ENCODE data around the gene GABRR2.

GABRR2 gene

GRCh38 chr6:89275900-89276299 is 39.2 kb downstream of the GABRR2 start:
- no peaks in the 10 kb centered on the region for H3F3A ChIP-seq (ENCODE audit: insufficient read depth)
- H3K9me2 ChIP-seq (replicated peaks; ENCODE audit: insufficient read depth, low read length) = no peaks in the 10 kb centered on the region
- no peaks in the 10 kb centered on the region for H4K20me1 ChIP-seq (ENCODE audit: low read depth, low read length)
- no peak overlapping the region for H3K4me2 ChIP-seq (ENCODE audit: low read depth, low read length, poor library complexity, severe bottlenecking)
- no peak overlapping the region for H3K4me3 ChIP-seq (ENCODE audit: insufficient read depth, low read length, poor library complexity, severe bottlenecking)
- H3K27me3 ChIP-seq (ENCODE audit: low read length) = no peaks in the 10 kb centered on the region
- no peak overlapping the region for H3K9ac ChIP-seq (ENCODE audit: low read length)
- no peaks in the 10 kb centered on the region for H3K36me3 ChIP-seq (ENCODE audit: low read length)
- no peaks in the 10 kb centered on the region for H3K79me2 ChIP-seq (ENCODE audit: insufficient read depth, low read length)
- no peaks in the 10 kb centered on the region for H3K9me3 ChIP-seq (ENCODE audit: insufficient read depth, low read length)
- TF ChIP-seq EZH2phosphoT487 (conservative IDR thresholded peaks at IDR 0.05; ENCODE audit: low read length) (no peak), CTCF (IDR thresholded peaks at IDR 0.05; ENCODE audit: insufficient read depth, low read length, poor library complexity, severe bottlenecking) (no peak)
- no peak overlapping the region for H2AFZ ChIP-seq (ENCODE audit: low read depth, low read length, severe bottlenecking)
- H3K27ac ChIP-seq (ENCODE audit: low read depth, low read length) = no peak overlapping the region

- Histone ChIP-seq H2AFZ (ENCODE audit: low read depth, low read length, severe bottlenecking) (no peak overlapping the region), H3K27ac (ENCODE audit: low read depth, low read length) (no peak overlapping the region), H3K4me2 (ENCODE audit: low read depth, low read length, poor library complexity, severe bottlenecking) (no peak overlapping the region), H3K9me2 (replicated peaks; ENCODE audit: insufficient read depth, low read length) (no peaks in the 10 kb centered on the region), H4K20me1 (ENCODE audit: low read depth, low read length) (no peaks in the 10 kb centered on the region), H3K27me3 (ENCODE audit: low read length) (no peaks in the 10 kb centered on the region), H3K36me3 (ENCODE audit: low read length) (no peaks in the 10 kb centered on the region), H3F3A (ENCODE audit: insufficient read depth) (no peaks in the 10 kb centered on the region), H3K79me2 (ENCODE audit: insufficient read depth, low read length) (no peaks in the 10 kb centered on the region), H3K4me3 (ENCODE audit: insufficient read depth, low read length, poor library complexity, severe bottlenecking) (no peak overlapping the region), H3K9me3 (ENCODE audit: insufficient read depth, low read length) (no peaks in the 10 kb centered on the region), H3K9ac (ENCODE audit: low read length) (no peak overlapping the region)
- no peak for TF ChIP-seq CTCF (IDR thresholded peaks at IDR 0.05; ENCODE audit: insufficient read depth, low read length, poor library complexity, severe bottlenecking)
Observed at GRCh38 chr6:89273816-89274215, 41.3 kb downstream of the GABRR2 start.

GRCh38 chr6:89272596-89272995 is 42.5 kb downstream of the GABRR2 start:
- no peak overlapping the region for H2AFZ ChIP-seq (ENCODE audit: low read depth, low read length, severe bottlenecking)
- H3K79me2 ChIP-seq (ENCODE audit: insufficient read depth, low read length) = no peaks in the 10 kb centered on the region
- no peaks in the 10 kb centered on the region for H3K9me2 ChIP-seq (replicated peaks; ENCODE audit: insufficient read depth, low read length)
- TF ChIP-seq CTCF (IDR thresholded peaks at IDR 0.05; ENCODE audit: insufficient read depth, low read length, poor library complexity, severe bottlenecking) = no peak
- TF ChIP-seq EZH2phosphoT487 (conservative IDR thresholded peaks at IDR 0.05; ENCODE audit: low read length) = no peak
- no peak overlapping the region for H3K9ac ChIP-seq (ENCODE audit: low read length)
- H3K27ac ChIP-seq (ENCODE audit: low read depth, low read length) = no peak overlapping the region
- H3K9me3 ChIP-seq (ENCODE audit: insufficient read depth, low read length) = no peaks in the 10 kb centered on the region
- H3F3A ChIP-seq (ENCODE audit: insufficient read depth) = no peaks in the 10 kb centered on the region
- H3K4me3 ChIP-seq (ENCODE audit: insufficient read depth, low read length, poor library complexity, severe bottlenecking) = no peak overlapping the region
- no peaks in the 10 kb centered on the region for H3K27me3 ChIP-seq (ENCODE audit: low read length)
- H3K4me2 ChIP-seq (ENCODE audit: low read depth, low read length, poor library complexity, severe bottlenecking) = no peak overlapping the region
- H4K20me1 ChIP-seq (ENCODE audit: low read depth, low read length) = no peaks in the 10 kb centered on the region
- no peaks in the 10 kb centered on the region for H3K36me3 ChIP-seq (ENCODE audit: low read length)
